DND-41 (cell line): ENCODE measurements around the gene KCND3.

ENCODE experiments used
- CTCF ChIP-seq: IDR thresholded peaks from 2 replicates; pipeline ENCODE4 v1.5.1; 2012; ENCODE audit warnings: borderline replicate concordance, low read length, moderate library complexity, mild to moderate bottlenecking; ENCODE audit not compliant: poor library complexity, severe bottlenecking; ENCODE audit errors: extremely low read depth
- EZH2 ChIP-seq: IDR thresholded peaks from 3 replicates; pipeline ENCODE4 v1.6.1; 2012; ENCODE audit warnings: borderline replicate concordance, low read depth, mild to moderate bottlenecking, moderate library complexity, low read length, inconsistent platforms; ENCODE audit not compliant: severe bottlenecking

GRCh38 chr1:111725192-111725591 is 264.3 kb downstream of the KCND3 start:
- TF ChIP-seq CTCF (no peak), EZH2 (no peak)
